GM12878 (cell line): ENCODE data around the gene PITX1. TPM values are rescaled to one million over a fixed set of nuclear protein-coding genes. Genes with fewer than 3 reads are reported as not detected.

ENCODE experiments used
- ATAC-seq: fragments of 200-7000 bp; cut with Tn5 transposase; 3 replicates; pipeline ENCODE4 v1.9.1; 2020; ENCODE audit warnings: mild to moderate bottlenecking, moderate library complexity
- BruUV-seq: library from RNA; stranded (reverse); fragments of 400-500 nt; replicated peaks from 2 replicates; lab custom pipeline; 2021; lab: Mats Ljungman, UMichigan
- CTCF ChIA-PET: fragments of 300-600 bp; sonication (Branson Sonifier 250); formaldehyde crosslinking; extraction: SDS; loops from one replicate; lab custom pipeline; 2021; ENCODE audit warnings: inconsistent platforms; lab: Yijun Ruan, JAX
- POLR2A ChIA-PET: fragments of 350-600 bp; formaldehyde crosslinking; extraction: SDS; loops from one replicate; lab custom pipeline; 2021; ENCODE audit warnings: inconsistent platforms; lab: Charles Lee
- RAD21 ChIA-PET: fragments of 300-600 bp; sonication (Branson Sonifier 250); formaldehyde crosslinking; loops from one replicate; lab custom pipeline; 2023; ENCODE audit warnings: antibody characterized with exemption; ENCODE audit not compliant: unreplicated experiment; lab: Charles Lee
- SMC1A ChIA-PET: fragments of 300-600 bp; sonication (Branson Sonifier 250); formaldehyde crosslinking; loops from one replicate; lab custom pipeline; 2023; ENCODE audit not compliant: unreplicated experiment, uncharacterized antibody; lab: Charles Lee
- DNase-seq: peaks from one replicate; pipeline ENCODE4 v3.0.0-alpha.2; 2011; ENCODE audit warnings: low read depth, low spot score
- FAIRE-seq: peaks from 3 replicates; lab custom pipeline; 2011; peaks lifted over from hg19 to GRCh38; lab: Jason Lieb, UNC
- H2AFZ ChIP-seq: 2 replicates; pipeline ENCODE4 v1.6.0; 2011; ENCODE audit warnings: low read depth, low read length, control low read depth; ENCODE audit not compliant: control insufficient read depth
- H3K27ac ChIP-seq: 2 replicates; pipeline ENCODE4 v1.5.1; 2011; ENCODE audit warnings: control low read depth; ENCODE audit not compliant: control insufficient read depth, insufficient read depth
- H3K27me3 ChIP-seq, 2 experiments: replicated peaks in 1 of 2; 2 replicates each; pipeline versions ENCODE4 v1.6.0 to v1.6.1; 2011; ENCODE audit warnings: low read length in 1 of 2; ENCODE audit not compliant: control insufficient read depth in 2 of 2, insufficient read depth in 2 of 2
- H3K36me3 ChIP-seq, 2 experiments: 2 replicates each; pipeline ENCODE4 v1.5.1; 2011; ENCODE audit warnings: low read length in 1 of 2; ENCODE audit not compliant: control insufficient read depth in 2 of 2, insufficient read depth in 2 of 2
- H3K4me1 ChIP-seq: 2 replicates; pipeline ENCODE4 v1.6.1; 2011; ENCODE audit warnings: mild to moderate bottlenecking, low read length, moderate library complexity, mixed read lengths; ENCODE audit not compliant: control insufficient read depth, insufficient read depth
- H3K4me2 ChIP-seq: 2 replicates; pipeline ENCODE4 v1.6.0; 2011; ENCODE audit warnings: control low read depth; ENCODE audit not compliant: control insufficient read depth, insufficient read depth
- H3K4me3 ChIP-seq: fragments of 200-600 bp; sonication (generic); 2 replicates; pipeline ENCODE4 v1.5.1; 2016
- H3K79me2 ChIP-seq: 2 replicates; pipeline ENCODE4 v1.6.0; 2011; ENCODE audit warnings: low read length; ENCODE audit not compliant: control insufficient read depth, insufficient read depth
- H3K9ac ChIP-seq: 2 replicates; pipeline ENCODE4 v1.8.0; 2011; ENCODE audit warnings: low read length, control low read depth, mixed read lengths; ENCODE audit not compliant: control insufficient read depth, insufficient read depth
- H3K9me3 ChIP-seq: replicated peaks from 3 replicates; pipeline ENCODE4 v1.5.1; 2011; ENCODE audit warnings: mild to moderate bottlenecking, low read length; ENCODE audit not compliant: control insufficient read depth, insufficient read depth
- H4K20me1 ChIP-seq: 2 replicates; pipeline ENCODE4 v1.6.0; 2011; ENCODE audit not compliant: control insufficient read depth, insufficient read depth
- ASH2L ChIP-seq: fragments of 300-600, 200-600 bp; sonication (generic); IDR thresholded peaks from 2 replicates; pipeline ENCODE4 v1.6.1; 2017; ENCODE audit warnings: low read depth, mild to moderate bottlenecking, borderline replicate concordance
- WGBS: methylation state at CpG from one replicate; pipeline ENCODE4 v1.1.6; 2016; ENCODE audit warnings: low lambda C conversion rate; ENCODE audit not compliant: insufficient replicate concordance, insufficient coverage; ENCODE audit errors: missing lambda C conversion rate; 5-methylcytosine and 5-hydroxymethylcytosine counted together
- in situ Hi-C: fragments of 300-500 bp; cut with MboI; formaldehyde crosslinking; loops from 9 replicates; pipeline ENCODE4 v1.14.3; 2018; ENCODE audit warnings: mixed read lengths
- intact Hi-C: fragments of 100-400 bp; cut with micrococcal nuclease; formaldehyde crosslinking; loops from one replicate; pipeline ENCODE4 v1.14.2; 2022; ENCODE audit not compliant: unreplicated experiment
- polyA plus RNA-seq, 11 experiments: library from polyadenylated mRNA; depleted of rRNA in 4 of 11; unstranded in 6 of 11; stranded (reverse) in 5 of 11; fragments of >200 nt; fragmentation: Nextera tagmentation in 4 of 11; fragmentation: Illumina TruSeq in 1 of 11; extraction: Ambion mirVana in 4 of 11; extraction: Trizol in 1 of 11; gene quantifications; 1 replicate in 1 of 11; 2 replicates in 10 of 11; pipeline versions ENCODE4 v1.2.1 to v1.2.3, GENCODE V29; 2011 to 2016; ENCODE audit warnings: inconsistent platforms in 2 of 11, missing spikeins in 2 of 11, low read depth in 1 of 11
- total RNA-seq, 4 experiments: library from RNA; depleted of rRNA in 3 of 4; stranded (reverse); fragments of >200 nt in 3 of 4; fragmentation: Illumina TruSeq in 1 of 4; extraction: Trizol in 1 of 4; gene quantifications; 2 replicates each; pipeline versions ENCODE4 v1.2.1 to v1.2.3, GENCODE V29; 2013 to 2021
- TF ChIP-seq, protein P1 (sequence below): IDR thresholded peaks from 2 replicates; pipeline ENCODE4 v1.6.1; 2012; ENCODE audit warnings: improper control_type of control experiment, low read depth, low read length; ENCODE audit not compliant: insufficient replicate concordance
- TF ChIP-seq, protein P2 (sequence below): fragments of 450-650 bp; IDR thresholded peaks from 2 replicates; pipeline ENCODE4 v1.6.1; 2014; ENCODE audit warnings: mild to moderate bottlenecking

Gene PITX1
- total and polyA plus RNA-seq, 10 of the 15 experiments (the other 5 are each of a cell fraction or from before 2014, with no cell fraction given) = 0.16 to 1.1 (median 0.68) TPM; not detected in 5

DNA sequence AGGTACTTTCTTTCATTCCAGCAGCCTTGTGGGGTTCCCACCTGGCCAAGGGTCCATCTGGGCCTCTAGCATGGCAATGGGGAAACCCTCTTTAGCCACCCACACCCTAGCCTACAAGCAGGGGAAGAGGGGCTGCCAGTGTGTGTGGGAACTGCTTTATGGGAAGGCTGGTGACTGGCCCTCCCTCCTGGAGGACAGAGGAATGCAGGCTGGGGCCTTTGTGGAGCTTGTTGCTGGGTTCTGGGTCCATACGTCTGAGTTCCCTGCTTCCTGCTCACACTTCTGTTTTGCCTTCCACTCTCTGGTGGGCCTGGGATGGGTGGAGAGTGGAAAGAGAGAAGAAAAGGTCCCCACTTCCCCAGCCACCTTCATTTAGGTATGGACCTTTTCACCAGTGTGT, 14.9 kb upstream of the PITX1 start (continued):
- TF ChIP-seq, protein P1, sequence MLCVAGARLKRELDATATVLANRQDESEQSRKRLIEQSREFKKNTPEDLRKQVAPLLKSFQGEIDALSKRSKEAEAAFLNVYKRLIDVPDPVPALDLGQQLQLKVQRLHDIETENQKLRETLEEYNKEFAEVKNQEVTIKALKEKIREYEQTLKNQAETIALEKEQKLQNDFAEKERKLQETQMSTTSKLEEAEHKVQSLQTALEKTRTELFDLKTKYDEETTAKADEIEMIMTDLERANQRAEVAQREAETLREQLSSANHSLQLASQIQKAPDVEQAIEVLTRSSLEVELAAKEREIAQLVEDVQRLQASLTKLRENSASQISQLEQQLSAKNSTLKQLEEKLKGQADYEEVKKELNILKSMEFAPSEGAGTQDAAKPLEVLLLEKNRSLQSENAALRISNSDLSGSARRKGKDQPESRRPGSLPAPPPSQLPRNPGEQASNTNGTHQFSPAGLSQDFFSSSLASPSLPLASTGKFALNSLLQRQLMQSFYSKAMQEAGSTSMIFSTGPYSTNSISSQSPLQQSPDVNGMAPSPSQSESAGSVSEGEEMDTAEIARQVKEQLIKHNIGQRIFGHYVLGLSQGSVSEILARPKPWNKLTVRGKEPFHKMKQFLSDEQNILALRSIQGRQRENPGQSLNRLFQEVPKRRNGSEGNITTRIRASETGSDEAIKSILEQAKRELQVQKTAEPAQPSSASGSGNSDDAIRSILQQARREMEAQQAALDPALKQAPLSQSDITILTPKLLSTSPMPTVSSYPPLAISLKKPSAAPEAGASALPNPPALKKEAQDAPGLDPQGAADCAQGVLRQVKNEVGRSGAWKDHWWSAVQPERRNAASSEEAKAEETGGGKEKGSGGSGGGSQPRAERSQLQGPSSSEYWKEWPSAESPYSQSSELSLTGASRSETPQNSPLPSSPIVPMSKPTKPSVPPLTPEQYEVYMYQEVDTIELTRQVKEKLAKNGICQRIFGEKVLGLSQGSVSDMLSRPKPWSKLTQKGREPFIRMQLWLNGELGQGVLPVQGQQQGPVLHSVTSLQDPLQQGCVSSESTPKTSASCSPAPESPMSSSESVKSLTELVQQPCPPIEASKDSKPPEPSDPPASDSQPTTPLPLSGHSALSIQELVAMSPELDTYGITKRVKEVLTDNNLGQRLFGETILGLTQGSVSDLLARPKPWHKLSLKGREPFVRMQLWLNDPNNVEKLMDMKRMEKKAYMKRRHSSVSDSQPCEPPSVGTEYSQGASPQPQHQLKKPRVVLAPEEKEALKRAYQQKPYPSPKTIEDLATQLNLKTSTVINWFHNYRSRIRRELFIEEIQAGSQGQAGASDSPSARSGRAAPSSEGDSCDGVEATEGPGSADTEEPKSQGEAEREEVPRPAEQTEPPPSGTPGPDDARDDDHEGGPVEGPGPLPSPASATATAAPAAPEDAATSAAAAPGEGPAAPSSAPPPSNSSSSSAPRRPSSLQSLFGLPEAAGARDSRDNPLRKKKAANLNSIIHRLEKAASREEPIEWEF = no peak

DNA sequence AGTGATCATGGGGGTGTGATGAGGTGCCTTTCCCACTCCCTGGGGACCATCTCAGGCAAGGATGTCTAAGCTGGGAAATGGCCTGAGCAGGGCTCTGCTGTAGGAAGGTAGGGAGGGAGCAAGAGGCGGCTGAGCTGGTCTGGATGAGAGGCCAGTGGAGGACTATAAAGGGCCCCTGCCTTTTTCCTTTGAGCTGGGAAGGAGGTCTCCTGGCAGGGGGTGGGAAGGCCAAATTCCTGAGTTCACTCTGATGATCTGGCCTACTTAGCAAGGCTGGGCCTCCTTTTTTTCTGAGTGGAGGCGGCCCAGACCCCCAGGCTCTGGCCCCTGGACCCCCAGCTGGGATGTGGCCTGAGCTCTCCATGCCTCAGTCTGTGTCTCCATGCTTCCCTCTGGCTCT, 14.3 kb upstream of the PITX1 start:
- POLR2A ChIA-PET = no interaction called here
- Histone ChIP-seq H3K27ac (no peak overlapping the region), H2AFZ (no peak overlapping the region), H3K79me2 (no peaks in the 10 kb centered on the region), H3K4me3 (no peak overlapping the region), H3K4me2 (no peak overlapping the region), H3K9ac (no peak overlapping the region), H3K36me3 (no peaks in the 10 kb centered on the region), H3K4me1 (peaks cover 7% of the 10 kb centered on the region), H3K9me3 (no peaks in the 10 kb centered on the region; the same call in 2 of the 3 replicates), H3K27me3 (peaks cover 2 to 4% of the 10 kb centered on the region in 2 experiments), H4K20me1 (no peaks in the 10 kb centered on the region; the same call in 1 of the 2 replicates)
- RAD21 ChIA-PET = no interaction called here
- FAIRE-seq (no peak), ATAC-seq (no peak), DNase-seq (no peak)
- CTCF ChIA-PET = interaction anchor here (1.2 kb wide), 1 partner anchor 14 kb away, joined by 5 read pairs; no protein-coding TSS in a partner anchor
- BruUV-seq = no TSS peak
- 26% methylated on average over 2 of the region's 2 CpGs for WGBS
- TF ChIP-seq, protein P2, sequence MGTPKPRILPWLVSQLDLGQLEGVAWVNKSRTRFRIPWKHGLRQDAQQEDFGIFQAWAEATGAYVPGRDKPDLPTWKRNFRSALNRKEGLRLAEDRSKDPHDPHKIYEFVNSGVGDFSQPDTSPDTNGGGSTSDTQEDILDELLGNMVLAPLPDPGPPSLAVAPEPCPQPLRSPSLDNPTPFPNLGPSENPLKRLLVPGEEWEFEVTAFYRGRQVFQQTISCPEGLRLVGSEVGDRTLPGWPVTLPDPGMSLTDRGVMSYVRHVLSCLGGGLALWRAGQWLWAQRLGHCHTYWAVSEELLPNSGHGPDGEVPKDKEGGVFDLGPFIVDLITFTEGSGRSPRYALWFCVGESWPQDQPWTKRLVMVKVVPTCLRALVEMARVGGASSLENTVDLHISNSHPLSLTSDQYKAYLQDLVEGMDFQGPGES = no peak
- TF ChIP-seq ASH2L = no peak
- SMC1A ChIA-PET = no interaction called here
- intact Hi-C loops (no loop called here), in situ Hi-C loops (no loop called here)
